ENCODE results near the gene SCFD1.

DNA sequence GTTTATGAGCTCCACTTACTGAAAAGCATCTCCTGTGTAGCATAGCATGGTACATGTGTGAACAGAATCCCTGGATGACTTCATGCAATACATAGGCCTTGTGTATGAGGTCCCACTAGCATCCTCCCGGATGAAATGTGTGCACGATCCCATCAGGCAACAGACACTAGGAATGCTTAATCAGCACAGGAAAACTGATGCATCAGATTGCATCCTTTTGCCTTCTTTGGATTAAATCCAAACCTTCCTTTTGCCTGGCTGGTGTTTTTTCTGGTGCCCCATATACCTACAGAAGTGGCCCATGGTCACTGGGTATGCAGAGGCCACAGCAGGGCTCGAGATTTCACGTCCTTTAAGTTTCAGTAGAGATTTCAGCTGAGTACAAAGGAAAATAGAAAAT, 131.3 kb downstream of the SCFD1 start:
- TF ChIP-seq POLR2AphosphoS5 (IDR thresholded peaks at IDR 0.05) = no peak
- TF ChIP-seq, protein P1, sequence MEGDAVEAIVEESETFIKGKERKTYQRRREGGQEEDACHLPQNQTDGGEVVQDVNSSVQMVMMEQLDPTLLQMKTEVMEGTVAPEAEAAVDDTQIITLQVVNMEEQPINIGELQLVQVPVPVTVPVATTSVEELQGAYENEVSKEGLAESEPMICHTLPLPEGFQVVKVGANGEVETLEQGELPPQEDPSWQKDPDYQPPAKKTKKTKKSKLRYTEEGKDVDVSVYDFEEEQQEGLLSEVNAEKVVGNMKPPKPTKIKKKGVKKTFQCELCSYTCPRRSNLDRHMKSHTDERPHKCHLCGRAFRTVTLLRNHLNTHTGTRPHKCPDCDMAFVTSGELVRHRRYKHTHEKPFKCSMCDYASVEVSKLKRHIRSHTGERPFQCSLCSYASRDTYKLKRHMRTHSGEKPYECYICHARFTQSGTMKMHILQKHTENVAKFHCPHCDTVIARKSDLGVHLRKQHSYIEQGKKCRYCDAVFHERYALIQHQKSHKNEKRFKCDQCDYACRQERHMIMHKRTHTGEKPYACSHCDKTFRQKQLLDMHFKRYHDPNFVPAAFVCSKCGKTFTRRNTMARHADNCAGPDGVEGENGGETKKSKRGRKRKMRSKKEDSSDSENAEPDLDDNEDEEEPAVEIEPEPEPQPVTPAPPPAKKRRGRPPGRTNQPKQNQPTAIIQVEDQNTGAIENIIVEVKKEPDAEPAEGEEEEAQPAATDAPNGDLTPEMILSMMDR (IDR thresholded peaks at IDR 0.05) = no peak

Data from gastroesophageal sphincter (tissue), 3 donors.